Spinal cord (tissue), 10 donors: ENCODE data around the gene HIC1. TPM values are rescaled to one million over a fixed set of nuclear protein-coding genes. Genes with fewer than 3 reads are reported as not detected.

Source experiments
- DNase-seq, 6 donors: peaks; one replicate each; pipeline versions ENCODE4 v3.0.0 to v3.0.0-alpha.2; 2013 to 2015; ENCODE audit warnings: low spot score in 6 of 6, low read depth in 4 of 6
- H3K27ac ChIP-seq: one replicate; pipeline ENCODE4 v1.5.1; 2013; ENCODE audit warnings: low read depth, low read length, control low read depth
- H3K27me3 ChIP-seq: one replicate; pipeline ENCODE4 v1.6.1; 2013; ENCODE audit warnings: low read length; ENCODE audit not compliant: control insufficient read depth, insufficient read depth
- H3K36me3 ChIP-seq: one replicate; pipeline ENCODE4 v1.6.1; 2013; ENCODE audit warnings: low read length; ENCODE audit not compliant: control insufficient read depth, insufficient read depth
- H3K4me1 ChIP-seq: one replicate; pipeline ENCODE4 v1.6.1; 2013; ENCODE audit warnings: low read length; ENCODE audit not compliant: control insufficient read depth, insufficient read depth
- H3K4me3 ChIP-seq: one replicate; pipeline ENCODE4 v1.5.1; 2013; ENCODE audit warnings: low read depth, low read length, control low read depth
- H3K9me3 ChIP-seq: one replicate; pipeline ENCODE4 v1.6.1; 2013; ENCODE audit warnings: low read length; ENCODE audit not compliant: control insufficient read depth, insufficient read depth
- WGBS: methylation state at CpG from one replicate; pipeline ENCODE4 v1.1.5; 2013; ENCODE audit warnings: missing lambda C conversion rate; ENCODE audit not compliant: insufficient coverage; 5-methylcytosine and 5-hydroxymethylcytosine counted together
- polyA plus RNA-seq, 2 donors: library from polyadenylated mRNA; unstranded; fragments of 120-200 nt; gene quantifications; one replicate each; pipeline ENCODE4 v1.2.1, GENCODE V29; 2013; ENCODE audit not compliant: insufficient read length in 2 of 2
- total RNA-seq, 2 donors: library from RNA; depleted of rRNA in 1 of 2; stranded (reverse); fragments of 120-200 nt in 1 of 2; fragments of >200 nt in 1 of 2; gene quantifications; one replicate each; pipeline versions ENCODE4 v1.2.3 to v1.2.4, GENCODE V29; 2013 to 2014
- donor health status: healthy.

HIC1 gene
- total and polyA plus RNA-seq, 4 donors: 8.6 to 46.5 (median 14.2) TPM

DNA sequence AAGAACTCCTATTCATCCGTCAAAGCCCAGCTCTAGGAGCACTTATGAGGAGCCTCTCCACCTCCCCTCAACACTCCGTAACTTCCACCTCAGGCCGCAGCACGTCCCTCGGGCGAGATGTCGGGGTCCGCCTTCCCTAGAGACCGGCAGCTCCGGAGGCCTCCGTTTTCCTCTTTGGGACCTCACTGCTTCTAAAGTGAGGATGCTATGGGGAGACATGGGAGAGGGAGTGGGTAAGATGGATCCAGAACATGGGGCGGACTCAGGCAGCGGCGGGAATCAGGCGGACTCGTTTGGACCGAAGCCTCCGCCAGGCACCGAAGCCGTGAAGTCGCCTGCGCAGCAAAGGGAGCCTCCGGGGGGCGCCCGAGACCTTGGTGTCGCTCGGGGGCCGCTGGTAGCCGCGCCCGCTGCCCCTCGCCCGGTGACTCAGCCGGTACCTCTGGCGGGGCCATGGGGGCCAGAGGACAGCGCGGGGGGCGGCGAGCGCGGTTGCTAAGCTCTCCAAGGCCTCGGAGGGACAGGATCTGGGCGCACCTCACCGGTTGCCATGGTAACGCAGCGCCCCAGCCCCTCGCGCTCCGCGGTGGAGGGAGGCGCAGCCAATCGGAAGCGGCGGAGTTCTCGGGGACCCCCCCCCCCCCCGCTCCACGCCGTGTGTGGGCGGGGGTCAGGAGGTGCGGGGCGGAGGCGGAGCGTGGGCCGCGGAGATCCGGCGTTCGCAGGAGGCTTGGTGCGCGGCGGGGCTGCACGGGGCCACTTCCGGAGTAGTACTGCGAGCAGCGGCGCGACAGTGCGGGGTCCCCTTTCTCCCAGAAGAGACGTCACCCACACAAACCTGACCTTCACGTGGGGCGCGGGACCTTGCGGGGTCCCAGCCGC, 1.3 kb upstream of the HIC1 start:
- 4% methylated on average over 66 of the region's 84 CpGs for WGBS

GRCh38 chr17:2054262-2054511, 716 bp upstream of the HIC1 start:
- DNase-seq: no peak
- H3K4me3 ChIP-seq: peak overlapping the region; percentile 33
- H3K27me3 ChIP-seq: peaks cover 52% of the 10 kb centered on the region
- H3K36me3 ChIP-seq: peaks cover 16% of the 10 kb centered on the region
- H3K9me3 ChIP-seq: no peaks in the 10 kb centered on the region
- 11% methylated on average over 16 of the region's 16 CpGs for WGBS
- peak overlapping the region; percentile 79 for H3K27ac ChIP-seq
- H3K4me1 ChIP-seq: peaks cover 42% of the 10 kb centered on the region

More for the DNA sequence above, 1.3 kb upstream of the HIC1 start:
- peak in 2 of 6 donors; percentile 89 to 94 for DNase-seq
- Histone ChIP-seq H3K4me3 (peak overlapping the region; percentile 33), H3K9me3 (no peaks in the 10 kb centered on the region), H3K27me3 (peaks cover 49% of the 10 kb centered on the region), H3K36me3 (peaks cover 16% of the 10 kb centered on the region), H3K27ac (peak overlapping the region; percentile 79), H3K4me1 (peaks cover 44% of the 10 kb centered on the region)

DNA sequence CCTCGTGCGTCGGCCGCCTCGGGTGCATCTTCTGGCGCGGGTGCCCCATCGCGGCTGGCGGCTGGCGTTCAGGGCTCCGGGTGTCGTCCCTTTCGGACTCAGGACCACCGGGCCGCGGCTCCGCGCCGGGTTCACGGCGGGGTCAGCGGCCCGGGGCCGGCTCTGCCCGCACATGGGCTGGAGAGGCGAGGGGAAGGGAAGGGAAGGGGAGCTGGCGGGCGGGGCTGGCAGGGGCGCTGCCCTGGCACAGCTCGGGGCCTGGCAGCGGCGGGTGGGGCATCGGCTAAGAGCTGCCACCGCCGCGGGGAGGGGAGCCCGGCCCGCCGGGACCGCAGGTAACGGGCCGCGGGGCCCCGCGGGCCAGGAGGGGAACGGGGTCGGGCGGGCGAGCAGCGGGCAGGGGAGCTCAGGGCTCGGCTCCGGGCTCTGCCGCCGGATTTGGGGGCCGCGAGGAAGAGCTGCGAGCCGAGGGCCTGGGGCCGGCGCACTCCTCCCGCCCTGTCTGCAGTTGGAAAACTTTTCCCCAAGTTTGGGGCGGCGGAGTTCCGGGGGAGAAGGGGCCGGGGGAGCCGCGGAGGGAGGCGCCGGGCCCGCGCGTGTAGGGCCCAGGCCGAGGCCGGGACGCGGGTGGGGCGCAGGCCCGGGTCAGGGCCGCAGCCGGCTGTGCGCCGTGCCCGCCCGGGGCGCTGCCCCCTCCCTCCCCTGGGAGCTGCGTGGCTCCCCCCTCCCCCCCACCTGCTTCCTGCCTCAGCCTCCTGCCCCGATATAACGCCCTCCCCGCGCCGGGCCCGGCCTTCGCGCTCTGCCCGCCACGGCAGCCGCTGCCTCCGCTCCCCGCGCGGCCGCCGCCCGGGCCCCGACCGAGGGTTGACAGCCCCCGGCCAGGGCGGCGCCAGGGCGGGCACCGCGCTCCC, 646 bp downstream of the HIC1 start:
- Histone ChIP-seq H3K4me3 (peak overlapping the region; percentile 37), H3K9me3 (no peaks in the 10 kb centered on the region), H3K27me3 (peaks cover 65% of the 10 kb centered on the region), H3K4me1 (peaks cover 50% of the 10 kb centered on the region), H3K27ac (peak overlapping the region; percentile 79), H3K36me3 (peaks cover 24% of the 10 kb centered on the region)
- WGBS: 7% methylated on average over 94 of the region's 113 CpGs
- DNase-seq: peak in 1 of 6 donors; percentile 37

- Histone ChIP-seq H3K4me3 (peak overlapping the region; percentile 37), H3K9me3 (no peaks in the 10 kb centered on the region), H3K27ac (peak overlapping the region; percentile 79), H3K36me3 (peaks cover 33% of the 10 kb centered on the region), H3K4me1 (peaks cover 53% of the 10 kb centered on the region), H3K27me3 (peaks cover 70% of the 10 kb centered on the region)
- peak in 2 of 6 donors; percentile 43 to 59 for DNase-seq
- 31% methylated on average over 77 of the region's 85 CpGs for WGBS
These were observed 1.6 kb downstream of the HIC1 start for GRCh38 chr17:2056206-2057174.

- no peaks in the 10 kb centered on the region for H3K9me3 ChIP-seq
- peak in 1 of 6 donors; percentile 39 for DNase-seq
- H3K36me3 ChIP-seq: peaks cover 39% of the 10 kb centered on the region
- no peak overlapping the region for H3K4me3 ChIP-seq
- no peak overlapping the region for H3K27ac ChIP-seq
- 11% methylated on average over 81 of the region's 81 CpGs for WGBS
- peaks cover 71% of the 10 kb centered on the region for H3K27me3 ChIP-seq
- H3K4me1 ChIP-seq: peaks cover 49% of the 10 kb centered on the region
These were observed 2.4 kb downstream of the HIC1 start for GRCh38 chr17:2057175-2057759.

DNA sequence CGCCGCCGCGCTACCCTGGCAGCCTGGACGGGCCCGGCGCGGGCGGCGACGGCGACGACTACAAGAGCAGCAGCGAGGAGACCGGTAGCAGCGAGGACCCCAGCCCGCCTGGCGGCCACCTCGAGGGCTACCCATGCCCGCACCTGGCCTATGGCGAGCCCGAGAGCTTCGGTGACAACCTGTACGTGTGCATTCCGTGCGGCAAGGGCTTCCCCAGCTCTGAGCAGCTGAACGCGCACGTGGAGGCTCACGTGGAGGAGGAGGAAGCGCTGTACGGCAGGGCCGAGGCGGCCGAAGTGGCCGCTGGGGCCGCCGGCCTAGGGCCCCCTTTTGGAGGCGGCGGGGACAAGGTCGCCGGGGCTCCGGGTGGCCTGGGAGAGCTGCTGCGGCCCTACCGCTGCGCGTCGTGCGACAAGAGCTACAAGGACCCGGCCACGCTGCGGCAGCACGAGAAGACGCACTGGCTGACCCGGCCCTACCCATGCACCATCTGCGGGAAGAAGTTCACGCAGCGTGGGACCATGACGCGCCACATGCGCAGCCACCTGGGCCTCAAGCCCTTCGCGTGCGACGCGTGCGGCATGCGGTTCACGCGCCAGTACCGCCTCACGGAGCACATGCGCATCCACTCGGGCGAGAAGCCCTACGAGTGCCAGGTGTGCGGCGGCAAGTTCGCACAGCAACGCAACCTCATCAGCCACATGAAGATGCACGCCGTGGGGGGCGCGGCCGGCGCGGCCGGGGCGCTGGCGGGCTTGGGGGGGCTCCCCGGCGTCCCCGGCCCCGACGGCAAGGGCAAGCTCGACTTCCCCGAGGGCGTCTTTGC, 3.1 kb downstream of the HIC1 start:
- Histone ChIP-seq H3K36me3 (peaks cover 44% of the 10 kb centered on the region), H3K9me3 (no peaks in the 10 kb centered on the region), H3K4me3 (peak overlapping the region; percentile 29), H3K4me1 (peaks cover 56% of the 10 kb centered on the region), H3K27me3 (peaks cover 71% of the 10 kb centered on the region), H3K27ac (peak overlapping the region; percentile 33)
- WGBS: 20% methylated on average over 98 of the region's 98 CpGs
- peak in 2 of 6 donors; percentile 28 to 48 for DNase-seq

DNA sequence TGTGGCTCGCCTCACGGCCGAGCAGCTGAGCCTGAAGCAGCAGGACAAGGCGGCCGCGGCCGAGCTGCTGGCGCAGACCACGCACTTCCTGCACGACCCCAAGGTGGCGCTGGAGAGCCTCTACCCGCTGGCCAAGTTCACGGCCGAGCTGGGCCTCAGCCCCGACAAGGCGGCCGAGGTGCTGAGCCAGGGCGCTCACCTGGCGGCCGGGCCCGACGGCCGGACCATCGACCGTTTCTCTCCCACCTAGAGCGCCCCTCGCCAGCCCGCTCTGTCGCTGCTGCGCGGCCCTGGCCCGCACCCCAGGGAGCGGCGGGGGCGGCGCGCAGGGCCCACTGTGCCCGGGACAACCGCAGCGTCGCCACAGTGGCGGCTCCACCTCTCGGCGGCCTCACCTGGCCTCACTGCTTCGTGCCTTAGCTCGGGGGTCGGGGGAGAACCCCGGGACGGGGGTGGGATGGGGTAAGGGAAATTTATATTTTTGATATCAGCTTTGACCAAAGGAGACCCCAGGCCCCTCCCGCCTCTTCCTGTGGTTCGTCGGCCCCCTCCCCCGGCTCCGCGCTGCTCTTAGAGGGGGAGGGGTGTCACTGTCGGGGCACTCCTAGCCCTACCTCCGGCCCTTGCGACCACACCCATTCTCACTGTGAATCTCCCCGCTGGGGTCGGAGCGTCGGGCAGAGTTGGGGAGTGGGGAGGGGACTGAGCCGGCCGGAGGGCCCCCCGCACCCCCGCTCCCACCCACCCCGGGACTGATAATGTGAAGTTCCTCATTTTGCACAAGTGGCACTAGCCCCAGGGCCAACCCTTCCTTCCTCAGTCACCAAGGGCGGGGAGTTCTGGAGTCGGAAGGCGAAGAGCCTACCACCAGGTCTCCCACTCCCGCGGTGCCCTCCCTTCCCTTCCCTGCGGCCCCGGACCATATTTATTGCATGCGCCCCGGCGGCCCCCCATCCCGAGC, 4.0 kb downstream of the HIC1 start:
- Histone ChIP-seq H3K27ac (peak overlapping the region; percentile 88), H3K27me3 (peaks cover 63% of the 10 kb centered on the region), H3K9me3 (no peaks in the 10 kb centered on the region), H3K4me1 (peaks cover 56% of the 10 kb centered on the region), H3K4me3 (peak overlapping the region; percentile 20), H3K36me3 (peaks cover 52% of the 10 kb centered on the region)
- WGBS: 14% methylated on average over 57 of the region's 78 CpGs
- DNase-seq: peak in 1 of 6 donors; percentile 58
